ENCODE data around the gene CSTF1. TPM values are rescaled to one million over a fixed set of nuclear protein-coding genes. Genes with fewer than 3 reads are reported as not detected.

The CSTF1 gene
- total and polyA plus RNA-seq, 10 donors, result 9.8 to 45.0 (median 28.5) TPM

DNA sequence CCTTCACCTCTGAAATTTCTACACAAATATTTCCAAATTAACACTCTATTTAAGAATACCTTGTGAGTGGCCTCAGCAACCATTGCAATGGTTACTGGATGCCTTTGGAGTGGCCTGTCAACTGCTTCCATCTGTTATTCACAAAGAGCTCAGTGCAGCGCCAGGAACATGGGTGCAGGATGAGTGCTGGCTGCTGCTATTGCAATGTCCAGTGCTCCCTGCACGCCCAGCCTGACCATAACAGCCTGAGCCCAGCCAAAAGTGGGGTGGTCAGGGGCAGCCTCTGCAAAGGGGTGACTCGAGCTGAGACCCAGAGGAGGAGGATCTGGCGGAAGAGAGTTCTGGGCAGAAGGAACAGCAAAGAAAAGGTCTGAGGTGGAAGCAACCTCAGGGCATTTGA, 38.0 kb downstream of the CSTF1 start:
- Histone ChIP-seq H3K4me3 (peak overlapping the region in 1 of 8 donors; percentile 40), H3K9me3 (no peaks in the 10 kb centered on the region), H3K36me3 (no peaks in the 10 kb centered on the region), H3K4me1 (peaks cover 10 to 80% (median 37%) of the 10 kb centered on the region in 6 donors), H3K27me3 (replicated peaks in 1 of 7) (no peaks in the 10 kb centered on the region), H3K27ac (peak overlapping the region in 3 of 8 donors; percentile 58 to 84 (median 84))
- intact Hi-C loops (cut with DNase I; ENCODE audit: low total_unique reads), result no loop called here
- no peak for DNase-seq
- TF ChIP-seq POLR2AphosphoS5 (IDR thresholded peaks at IDR 0.05) (no peak), POLR2A (IDR thresholded peaks at IDR 0.05) (no peak)
- TF ChIP-seq, protein P1, sequence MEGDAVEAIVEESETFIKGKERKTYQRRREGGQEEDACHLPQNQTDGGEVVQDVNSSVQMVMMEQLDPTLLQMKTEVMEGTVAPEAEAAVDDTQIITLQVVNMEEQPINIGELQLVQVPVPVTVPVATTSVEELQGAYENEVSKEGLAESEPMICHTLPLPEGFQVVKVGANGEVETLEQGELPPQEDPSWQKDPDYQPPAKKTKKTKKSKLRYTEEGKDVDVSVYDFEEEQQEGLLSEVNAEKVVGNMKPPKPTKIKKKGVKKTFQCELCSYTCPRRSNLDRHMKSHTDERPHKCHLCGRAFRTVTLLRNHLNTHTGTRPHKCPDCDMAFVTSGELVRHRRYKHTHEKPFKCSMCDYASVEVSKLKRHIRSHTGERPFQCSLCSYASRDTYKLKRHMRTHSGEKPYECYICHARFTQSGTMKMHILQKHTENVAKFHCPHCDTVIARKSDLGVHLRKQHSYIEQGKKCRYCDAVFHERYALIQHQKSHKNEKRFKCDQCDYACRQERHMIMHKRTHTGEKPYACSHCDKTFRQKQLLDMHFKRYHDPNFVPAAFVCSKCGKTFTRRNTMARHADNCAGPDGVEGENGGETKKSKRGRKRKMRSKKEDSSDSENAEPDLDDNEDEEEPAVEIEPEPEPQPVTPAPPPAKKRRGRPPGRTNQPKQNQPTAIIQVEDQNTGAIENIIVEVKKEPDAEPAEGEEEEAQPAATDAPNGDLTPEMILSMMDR (IDR thresholded peaks at IDR 0.05 in 8 of 11, conservative IDR thresholded peaks at IDR 0.05 in 3 of 11), result no peak
- WGBS, 5 donors, result 72 to 84% (median 83%) methylated on average over 4 of the region's 4 CpGs

- H3K4me1 ChIP-seq, result peaks cover 10 to 81% (median 37%) of the 10 kb centered on the region in 6 donors
- H3K36me3 ChIP-seq, result no peaks in the 10 kb centered on the region
- WGBS, 5 donors, result 85 to 97% (median 93%) methylated on average over 1 of the region's 1 CpG
- H3K27me3 ChIP-seq (replicated peaks in 1 of 7), result no peaks in the 10 kb centered on the region
- peak overlapping the region in 2 of 8 donors; percentile 84 for H3K27ac ChIP-seq
- no peak for TF ChIP-seq POLR2A (IDR thresholded peaks at IDR 0.05)
- TF ChIP-seq, protein P1 (IDR thresholded peaks at IDR 0.05 in 8 of 11, conservative IDR thresholded peaks at IDR 0.05 in 3 of 11), result no peak
- no peak for TF ChIP-seq POLR2AphosphoS5 (IDR thresholded peaks at IDR 0.05)
- DNase-seq, result no peak
- H3K4me3 ChIP-seq, result peak overlapping the region in 1 of 8 donors; percentile 40
- intact Hi-C loops (cut with DNase I; ENCODE audit: low total_unique reads), result no loop called here
- no peaks in the 10 kb centered on the region for H3K9me3 ChIP-seq
These were observed 38.5 kb downstream of the CSTF1 start for GRCh38 chr20:56430957-56431356.

GRCh38 chr20:56431471-56431870, 39.0 kb downstream of the CSTF1 start:
- H3K27me3 ChIP-seq (replicated peaks in 1 of 7), result no peaks in the 10 kb centered on the region
- TF ChIP-seq POLR2A (IDR thresholded peaks at IDR 0.05) (no peak), POLR2AphosphoS5 (IDR thresholded peaks at IDR 0.05) (no peak)
- TF ChIP-seq, protein P1 (IDR thresholded peaks at IDR 0.05 in 8 of 11, conservative IDR thresholded peaks at IDR 0.05 in 3 of 11), result no peak
- 91 to 97% (median 95%) methylated on average over 3 of the region's 3 CpGs for WGBS, 5 donors
- no peak overlapping the region for H3K27ac ChIP-seq
- H3K4me1 ChIP-seq, result peaks cover 10 to 77% (median 37%) of the 10 kb centered on the region in 6 donors
- H3K36me3 ChIP-seq, result no peaks in the 10 kb centered on the region
- intact Hi-C loops (cut with DNase I; ENCODE audit: low total_unique reads), result no loop called here
- no peaks in the 10 kb centered on the region for H3K9me3 ChIP-seq
- DNase-seq, result no peak
- H3K4me3 ChIP-seq, result no peak overlapping the region

DNA sequence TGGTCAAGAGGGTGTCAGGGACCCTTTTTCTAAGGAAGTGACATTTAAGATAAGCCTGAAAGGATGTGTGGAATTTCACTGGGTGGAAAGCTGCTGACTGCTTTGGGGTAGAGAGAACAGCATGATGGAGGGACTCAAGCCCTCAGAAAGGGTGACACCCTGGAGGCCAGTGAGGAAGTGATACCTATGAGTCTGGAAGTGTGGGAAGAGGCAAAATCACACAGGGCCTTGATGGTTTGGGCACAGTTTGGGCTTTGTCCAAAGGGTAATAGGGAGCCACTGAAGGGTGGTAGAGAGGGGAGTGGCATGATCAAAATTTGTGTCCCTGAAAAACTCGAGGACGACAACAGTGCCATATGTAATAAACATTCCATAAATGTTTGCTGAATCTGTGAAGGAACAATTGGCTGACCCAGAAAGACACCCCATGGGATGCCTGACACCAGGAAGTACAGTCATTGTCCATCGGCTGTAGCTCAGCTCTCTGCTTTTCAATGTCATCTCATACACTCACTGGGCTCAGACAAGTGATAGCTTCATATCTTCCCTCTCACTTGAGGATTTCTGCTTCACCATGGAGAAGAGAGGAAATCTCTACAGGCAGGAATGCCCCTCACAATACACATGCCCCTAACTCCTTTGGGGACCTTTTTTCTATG, 40.9 kb downstream of the CSTF1 start:
- peak overlapping the region in 3 of 8 donors; percentile 8 to 55 (median 42) for H3K27ac ChIP-seq
- H3K4me1 ChIP-seq, result peaks cover 10 to 61% (median 30%) of the 10 kb centered on the region in 6 donors
- H3K36me3 ChIP-seq, result peaks cover 0 to 14% (median 0%) of the 10 kb centered on the region in 6 donors
- no peaks in the 10 kb centered on the region for H3K9me3 ChIP-seq
- TF ChIP-seq POLR2A (IDR thresholded peaks at IDR 0.05) (no peak), POLR2AphosphoS5 (IDR thresholded peaks at IDR 0.05) (no peak)
- TF ChIP-seq, protein P1 (IDR thresholded peaks at IDR 0.05 in 8 of 11, conservative IDR thresholded peaks at IDR 0.05 in 3 of 11), result no peak
- DNase-seq, result no peak
- no peak overlapping the region for H3K4me3 ChIP-seq
- 71 to 90% (median 75%) methylated on average over 3 of the region's 3 CpGs for WGBS, 5 donors
- intact Hi-C loops (cut with DNase I; ENCODE audit: low total_unique reads), result no loop called here
- no peaks in the 10 kb centered on the region for H3K27me3 ChIP-seq (replicated peaks in 1 of 7)
